Activated CD8-positive, alpha-beta memory T cell treated with anti-CD3 and anti-CD28 coated beads, Interleukin-2, amount 10 ng/mL, durations not matched to agents 7 days and 5 days (primary cell): ENCODE measurements around the gene RAB23. TPM values are rescaled to one million over a fixed set of nuclear protein-coding genes. Genes with fewer than 3 reads are reported as not detected.
"Not testable (repeated sequence)": the region's sequence is repeated elsewhere in the genome, so short reads cannot be mapped to it uniquely, and the experiment has no call there.

ENCODE experiments used
- ATAC-seq: fragments of 150-1000 bp; cut with Tn5 transposase; one replicate; pipeline ENCODE4 v1.10.0; 2021; ENCODE audit warnings: moderate library complexity
- CTCF ChIA-PET: fragments of 350-600 bp; sonication (Branson Sonifier 250); formaldehyde crosslinking; loops from one replicate; lab custom pipeline; 2021; ENCODE audit warnings: antibody characterized with exemption; lab: Charles Lee
- DNase-seq: peaks from one replicate; pipeline ENCODE4 v3.0.0-alpha.2; 2020
- H3K27ac Mint-ChIP-seq: one replicate; pipeline ENCODE4 v1.8.0; 2021; ENCODE audit warnings: mild to moderate bottlenecking, mixed read lengths
- H3K27me3 Mint-ChIP-seq: one replicate; pipeline ENCODE4 v1.8.0; 2021; ENCODE audit warnings: mixed read lengths
- H3K36me3 Mint-ChIP-seq: one replicate; pipeline ENCODE4 v1.8.0; 2021; ENCODE audit warnings: mild to moderate bottlenecking, mixed read lengths
- H3K4me1 Mint-ChIP-seq: one replicate; pipeline ENCODE4 v1.8.0; 2021; ENCODE audit warnings: mixed read lengths
- H3K4me3 Mint-ChIP-seq: one replicate; pipeline ENCODE4 v1.8.0; 2021; ENCODE audit warnings: mild to moderate bottlenecking, moderate library complexity, mixed read lengths
- H3K9me3 Mint-ChIP-seq: one replicate; pipeline ENCODE4 v1.8.0; 2022; ENCODE audit warnings: low read depth, mixed read lengths
- total RNA-seq, 2 experiments: library from RNA; stranded (reverse); gene quantifications; one replicate each; pipeline ENCODE4 v1.2.3, GENCODE V29; 2021

Gene RAB23
- total RNA-seq, 2 experiments from 2014 or later = 3.3 to 3.9 TPM

GRCh38 chr6:57254055-57254717, 32.1 kb upstream of the RAB23 start:
- Mint-ChIP-seq H3K4me1 (no peaks in the 10 kb centered on the region), H3K36me3 (no peaks in the 10 kb centered on the region), H3K27ac (no peak overlapping the region), H3K9me3 (no peaks in the 10 kb centered on the region), H3K27me3 (no peaks in the 10 kb centered on the region), H3K4me3 (no peak overlapping the region)
- ATAC-seq = no peak
- no peak for DNase-seq
- CTCF ChIA-PET = no interaction called here

- Mint-ChIP-seq H3K27ac (no peak overlapping the region), H3K27me3 (no peaks in the 10 kb centered on the region), H3K36me3 (no peaks in the 10 kb centered on the region), H3K4me1 (no peaks in the 10 kb centered on the region), H3K4me3 (no peak overlapping the region), H3K9me3 (no peaks in the 10 kb centered on the region)
- DNase-seq = no peak
- ATAC-seq = no peak
- CTCF ChIA-PET = no interaction called here
Measured at GRCh38 chr6:57252975-57253374, 30.9 kb upstream of the RAB23 start.

DNA sequence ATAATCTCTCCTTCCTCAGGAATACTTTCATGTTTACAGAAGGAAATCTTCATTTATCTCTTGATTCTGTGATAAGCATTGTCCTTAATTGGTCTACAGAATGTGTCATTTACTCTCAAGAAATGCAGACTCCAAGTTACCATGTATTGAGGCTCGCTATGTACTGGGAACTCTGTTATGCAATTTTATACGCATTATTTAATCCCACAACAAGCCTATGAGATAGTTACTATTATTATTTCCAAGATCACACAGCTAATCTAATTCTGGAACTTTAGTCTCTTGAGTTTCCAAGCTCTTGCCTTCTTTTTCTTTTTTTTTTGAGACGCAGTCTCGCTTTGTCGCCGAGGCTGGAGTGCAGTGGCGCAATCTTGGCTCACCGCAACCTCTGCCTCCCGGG, 30.0 kb upstream of the RAB23 start:
- no peak overlapping the region for H3K4me3 Mint-ChIP-seq
- CTCF ChIA-PET = no interaction called here
- no peaks in the 10 kb centered on the region for H3K4me1 Mint-ChIP-seq
- no peak overlapping the region for H3K27ac Mint-ChIP-seq
- H3K9me3 Mint-ChIP-seq = no peaks in the 10 kb centered on the region
- H3K36me3 Mint-ChIP-seq = no peaks in the 10 kb centered on the region
- no peaks in the 10 kb centered on the region for H3K27me3 Mint-ChIP-seq
- no peak for ATAC-seq
- no peak for DNase-seq

DNA sequence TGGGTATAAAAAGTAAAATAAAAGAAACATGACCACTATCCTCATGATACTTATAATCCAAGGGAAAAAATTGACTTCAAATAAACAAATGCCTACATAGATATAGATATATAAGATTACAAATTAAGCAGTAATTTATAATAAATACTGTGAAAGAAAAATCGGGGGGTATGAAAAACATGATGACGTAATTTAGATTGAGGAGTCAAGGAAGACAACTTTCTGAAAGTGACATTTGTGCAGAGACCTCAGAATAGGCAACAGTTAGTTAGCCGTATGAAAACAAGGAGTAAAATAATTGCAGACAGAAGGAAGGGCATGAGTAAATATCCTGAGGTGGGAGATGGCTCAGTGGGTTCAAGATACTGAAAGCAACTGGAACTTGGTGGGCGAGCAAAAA, 28.2 kb upstream of the RAB23 start:
- H3K9me3 Mint-ChIP-seq = no peaks in the 10 kb centered on the region
- H3K4me3 Mint-ChIP-seq = no peak overlapping the region
- H3K27me3 Mint-ChIP-seq = no peaks in the 10 kb centered on the region
- H3K36me3 Mint-ChIP-seq = no peaks in the 10 kb centered on the region
- no peaks in the 10 kb centered on the region for H3K4me1 Mint-ChIP-seq
- no peak overlapping the region for H3K27ac Mint-ChIP-seq
- CTCF ChIA-PET = no interaction called here
- no peak for DNase-seq
- ATAC-seq = no peak

DNA sequence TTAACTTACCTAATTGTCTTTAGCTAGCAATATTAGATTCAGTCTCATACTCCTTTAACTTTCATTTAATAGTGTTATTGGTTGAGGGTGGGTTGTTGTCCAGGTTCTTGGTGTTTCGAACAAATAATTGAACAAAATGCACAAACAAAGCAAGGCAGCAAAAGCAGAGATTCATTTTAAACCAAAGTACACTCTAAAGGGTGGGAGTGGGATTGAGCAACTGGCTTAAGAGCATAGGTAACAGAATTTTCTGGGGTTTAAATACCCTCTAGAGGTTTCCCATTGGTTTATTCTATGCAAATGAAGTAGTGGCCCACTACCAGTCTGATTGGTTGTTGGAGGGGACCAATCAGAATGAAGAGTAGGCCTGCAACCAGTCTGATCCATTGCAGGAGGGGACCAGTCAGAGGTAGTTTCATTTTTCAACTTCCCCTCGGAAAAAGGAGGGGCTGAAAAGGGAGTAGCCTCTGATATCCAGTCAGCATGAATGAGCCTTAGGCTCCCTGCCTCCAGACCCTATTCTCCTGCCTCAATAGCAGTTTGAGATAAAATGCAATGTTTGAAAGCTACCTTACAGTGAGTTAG, 26.3 kb upstream of the RAB23 start:
- ATAC-seq = no peak
- DNase-seq = no peak
- Mint-ChIP-seq H3K9me3 (no peaks in the 10 kb centered on the region), H3K27me3 (no peaks in the 10 kb centered on the region), H3K4me3 (no peak overlapping the region), H3K36me3 (no peaks in the 10 kb centered on the region), H3K27ac (no peak overlapping the region), H3K4me1 (no peaks in the 10 kb centered on the region)
- CTCF ChIA-PET = no interaction called here

DNA sequence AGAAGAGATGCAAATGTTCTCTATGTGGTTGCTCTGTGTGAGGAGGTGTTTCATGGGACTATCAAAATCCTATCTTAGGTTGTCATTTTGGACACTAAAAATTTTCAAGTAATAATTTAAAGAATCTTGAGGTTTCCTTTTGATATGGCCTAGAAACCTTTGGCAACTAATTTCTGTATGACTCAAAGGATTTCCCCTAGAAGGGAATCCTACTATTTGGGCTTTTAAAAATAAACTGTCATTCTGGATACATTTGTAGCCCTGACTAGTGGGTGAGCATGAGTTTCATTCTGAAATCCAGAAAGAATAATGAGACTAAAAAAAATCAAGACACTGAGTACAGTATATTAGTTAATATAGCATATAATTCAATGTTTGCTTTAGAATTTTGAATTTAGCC, 25.5 kb upstream of the RAB23 start:
- ATAC-seq (no peak), DNase-seq (no peak)
- Mint-ChIP-seq H3K4me3 (no peak overlapping the region), H3K9me3 (no peaks in the 10 kb centered on the region), H3K36me3 (no peaks in the 10 kb centered on the region), H3K27me3 (peaks cover under 1% of the 10 kb centered on the region), H3K27ac (no peak overlapping the region), H3K4me1 (no peaks in the 10 kb centered on the region)
- CTCF ChIA-PET = no interaction called here

GRCh38 chr6:57246307-57246706, 24.2 kb upstream of the RAB23 start:
- ATAC-seq = no peak
- H3K27ac Mint-ChIP-seq = no peak overlapping the region
- CTCF ChIA-PET = no interaction called here
- H3K9me3 Mint-ChIP-seq = no peaks in the 10 kb centered on the region
- no peak for DNase-seq
- no peak overlapping the region for H3K4me3 Mint-ChIP-seq
- peaks cover 2% of the 10 kb centered on the region for H3K27me3 Mint-ChIP-seq
- no peaks in the 10 kb centered on the region for H3K4me1 Mint-ChIP-seq
- no peaks in the 10 kb centered on the region for H3K36me3 Mint-ChIP-seq

GRCh38 chr6:57243954-57244353, 21.8 kb upstream of the RAB23 start:
- CTCF ChIA-PET = no interaction called here
- no peaks in the 10 kb centered on the region for H3K9me3 Mint-ChIP-seq
- ATAC-seq (no peak), DNase-seq (no peak)
- H3K27me3 Mint-ChIP-seq = peaks cover 2% of the 10 kb centered on the region
- no peaks in the 10 kb centered on the region for H3K36me3 Mint-ChIP-seq
- H3K4me3 Mint-ChIP-seq = no peak overlapping the region
- H3K4me1 Mint-ChIP-seq = no peaks in the 10 kb centered on the region
- no peak overlapping the region for H3K27ac Mint-ChIP-seq

GRCh38 chr6:57243526-57243925, 21.4 kb upstream of the RAB23 start:
- H3K27ac Mint-ChIP-seq, CTCF ChIA-PET, H3K36me3 Mint-ChIP-seq, H3K4me3 Mint-ChIP-seq, H3K27me3 Mint-ChIP-seq, H3K9me3 Mint-ChIP-seq, H3K4me1 Mint-ChIP-seq, ATAC-seq, DNase-seq: not testable (repeated sequence)

DNA sequence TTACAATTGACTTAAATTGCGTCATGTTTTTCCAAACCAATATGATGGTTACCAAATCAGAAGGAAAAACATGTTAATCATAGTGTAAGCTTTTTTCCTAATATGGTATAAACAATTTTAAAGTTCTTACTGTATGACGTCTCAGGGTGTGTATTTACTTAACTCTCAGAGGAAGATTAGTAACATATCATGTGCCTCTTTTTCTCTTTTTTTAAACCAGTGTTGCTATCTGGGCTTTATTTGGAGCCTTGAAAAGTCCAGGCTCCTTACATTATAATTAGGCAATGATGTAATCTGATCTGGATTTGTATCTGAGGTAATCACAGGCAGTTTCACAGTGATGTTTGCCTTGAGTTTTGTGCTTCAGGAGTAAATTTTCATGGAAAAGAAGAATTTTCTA, 20.4 kb upstream of the RAB23 start:
- ATAC-seq (no peak), DNase-seq (no peak)
- Mint-ChIP-seq H3K27me3 (peaks cover 2% of the 10 kb centered on the region), H3K4me3 (no peak overlapping the region), H3K9me3 (no peaks in the 10 kb centered on the region), H3K27ac (no peak overlapping the region), H3K36me3 (no peaks in the 10 kb centered on the region), H3K4me1 (no peaks in the 10 kb centered on the region)
- CTCF ChIA-PET = no interaction called here

GRCh38 chr6:57226221-57226620, 4.1 kb upstream of the RAB23 start:
- Mint-ChIP-seq H3K27me3 (peaks cover 47% of the 10 kb centered on the region), H3K4me1 (peaks cover 12% of the 10 kb centered on the region), H3K4me3 (no peak overlapping the region), H3K27ac (no peak overlapping the region), H3K9me3 (no peaks in the 10 kb centered on the region), H3K36me3 (peaks cover 1% of the 10 kb centered on the region)
- ATAC-seq (no peak), DNase-seq (no peak)
- CTCF ChIA-PET = no interaction called here

- Mint-ChIP-seq H3K4me3 (no peak overlapping the region), H3K27me3 (peaks cover 42% of the 10 kb centered on the region), H3K4me1 (peaks cover 21% of the 10 kb centered on the region), H3K36me3 (peaks cover 8% of the 10 kb centered on the region), H3K9me3 (no peaks in the 10 kb centered on the region), H3K27ac (no peak overlapping the region)
- CTCF ChIA-PET = no interaction called here
- ATAC-seq (no peak), DNase-seq (no peak)
Measured at GRCh38 chr6:57224769-57225515, 2.8 kb upstream of the RAB23 start.

DNA sequence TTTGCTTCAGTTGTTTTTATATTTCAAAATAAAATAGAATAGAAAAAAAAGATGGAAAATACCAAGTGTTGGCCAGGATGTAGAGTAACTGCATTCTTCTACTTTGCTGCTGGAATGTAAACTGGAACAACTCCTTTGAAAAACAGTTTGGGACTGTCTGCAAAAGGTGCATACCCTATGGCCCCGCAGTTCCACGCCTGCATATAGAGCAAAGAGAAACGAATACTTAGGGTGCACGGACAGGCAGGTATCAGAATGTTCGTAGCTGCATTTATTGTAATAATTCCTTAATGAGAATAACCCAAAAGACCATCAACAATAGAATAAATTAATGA, 603 bp upstream of the RAB23 start:
- H3K9me3 Mint-ChIP-seq = no peaks in the 10 kb centered on the region
- peak overlapping the region; percentile 86 for H3K4me3 Mint-ChIP-seq
- peaks cover 24% of the 10 kb centered on the region for H3K4me1 Mint-ChIP-seq
- no peak for DNase-seq
- ATAC-seq = no peak
- no peak overlapping the region for H3K27ac Mint-ChIP-seq
- H3K27me3 Mint-ChIP-seq = peaks cover 31% of the 10 kb centered on the region
- CTCF ChIA-PET = interaction anchor here (1.5 to 1.6 kb wide), 3 partner anchors 48 to 102 kb away, joined by 3 to 8 read pairs (median 3); partner anchors contain the start of gene PRIM2
- peaks cover 12% of the 10 kb centered on the region for H3K36me3 Mint-ChIP-seq
